Epidermal melanocyte (primary cell): Measurements from ENCODE around the gene HORMAD2.
"Not testable (repeated sequence)": the region's sequence is repeated elsewhere in the genome, so short reads cannot be mapped to it uniquely, and the experiment has no call there.

Experiments
- DNase-seq: peaks from one replicate; pipeline ENCODE4 v3.0.0; 2011; ENCODE audit warnings: low spot score; ENCODE audit not compliant: insufficient read length

The HORMAD2 gene

GRCh38 chr22:30056015-30056414 lies 24.2 kb upstream of the HORMAD2 start:
- DNase-seq, result no peak

GRCh38 chr22:30057375-30057774 lies 22.9 kb upstream of the HORMAD2 start:
- DNase-seq, result no peak

GRCh38 chr22:30059346-30060020 lies 20.8 kb upstream of the HORMAD2 start:
- DNase-seq, result not testable (repeated sequence)

GRCh38 chr22:30061094-30061493 lies 19.2 kb upstream of the HORMAD2 start:
- DNase-seq, result not testable (repeated sequence)

- no peak for DNase-seq
These were observed 18.0 kb upstream of the HORMAD2 start for GRCh38 chr22:30062259-30062658.

GRCh38 chr22:30062950-30063349 lies 17.3 kb upstream of the HORMAD2 start:
- no peak for DNase-seq

- DNase-seq, result no peak
These were observed 16.1 kb upstream of the HORMAD2 start for GRCh38 chr22:30064172-30064571.

GRCh38 chr22:30073743-30074142 lies 6.5 kb upstream of the HORMAD2 start:
- DNase-seq, result no peak

- no peak for DNase-seq
These were observed 6.1 kb upstream of the HORMAD2 start for GRCh38 chr22:30074147-30074546.

GRCh38 chr22:30074994-30075393 lies 5.3 kb upstream of the HORMAD2 start:
- DNase-seq, result no peak

- DNase-seq, result no peak
These were observed 2.9 kb upstream of the HORMAD2 start for GRCh38 chr22:30077279-30077880.

- DNase-seq, result no peak
These were observed 1.6 kb upstream of the HORMAD2 start for GRCh38 chr22:30078320-30079311.

GRCh38 chr22:30080805-30081204 lies 541 bp downstream of the HORMAD2 start:
- no peak for DNase-seq

GRCh38 chr22:30086496-30086895 lies 6.2 kb downstream of the HORMAD2 start:
- no peak for DNase-seq

GRCh38 chr22:30087037-30087436 lies 6.8 kb downstream of the HORMAD2 start:
- not testable (repeated sequence) for DNase-seq

- DNase-seq, result no peak
These were observed 7.3 kb downstream of the HORMAD2 start for GRCh38 chr22:30087611-30088010.

GRCh38 chr22:30088468-30088867 lies 8.2 kb downstream of the HORMAD2 start:
- no peak for DNase-seq

- DNase-seq, result no peak
These were observed 9.4 kb downstream of the HORMAD2 start for GRCh38 chr22:30089655-30089974.

- no peak for DNase-seq
These were observed 12.4 kb downstream of the HORMAD2 start for GRCh38 chr22:30092686-30093085.

- DNase-seq, result no peak
These were observed 14.5 kb downstream of the HORMAD2 start for GRCh38 chr22:30094804-30095203.

GRCh38 chr22:30097861-30098260 lies 17.6 kb downstream of the HORMAD2 start:
- DNase-seq, result no peak

GRCh38 chr22:30100770-30101169 lies 20.5 kb downstream of the HORMAD2 start:
- not testable (repeated sequence) for DNase-seq
